Tibial nerve (tissue), 4 donors: Measurements from ENCODE around the gene PLCB4. TPM values are rescaled to one million over a fixed set of nuclear protein-coding genes. Genes with fewer than 3 reads are reported as not detected.

ENCODE experiments used
- DNase-seq, 2 donors: peaks; one replicate each; pipeline ENCODE4 v3.0.0-alpha.2; 2019; ENCODE audit warnings: low spot score in 2 of 2
- H3K27ac ChIP-seq, 4 donors: fragments of 200-600 bp; sonication (generic) in 3 of 4; one replicate each; pipeline ENCODE4 v1.5.1; 2017 to 2019; ENCODE audit warnings: mild to moderate bottlenecking in 1 of 4
- H3K27me3 ChIP-seq, 2 donors: fragments of 200-600 bp; sonication (generic) in 1 of 2; one replicate each; pipeline versions ENCODE4 v1.5.1 to v1.6.0; 2017 to 2019
- H3K36me3 ChIP-seq, 3 donors: fragments of 200-600 bp; sonication (generic); one replicate each; pipeline ENCODE4 v1.5.1; 2018 to 2019
- H3K4me1 ChIP-seq, 4 donors: fragments of 200-600 bp; sonication (generic) in 3 of 4; one replicate each; pipeline ENCODE4 v1.5.1; 2017 to 2019
- H3K4me3 ChIP-seq, 4 donors: fragments of 200-600 bp; sonication (generic) in 3 of 4; one replicate each; pipeline ENCODE4 v1.5.1; 2017 to 2019; ENCODE audit warnings: mild to moderate bottlenecking in 1 of 4, moderate library complexity in 1 of 4
- H3K9me3 ChIP-seq, 4 donors: fragments of 200-600 bp; sonication (generic) in 3 of 4; one replicate each; pipeline ENCODE4 v1.5.1; 2017 to 2019
- CTCF ChIP-seq, 5 experiments: fragments of 200-600 bp in 3 of 5; fragments of 450-650 bp in 2 of 5; sonication (generic) in 3 of 5; IDR thresholded peaks; one replicate each; pipeline ENCODE4 v1.5.1; 2016 to 2019; ENCODE audit warnings: antibody characterized with exemption in 5 of 5, mild to moderate bottlenecking in 3 of 5, moderate library complexity in 2 of 5
- EP300 ChIP-seq, 2 donors: sonication (generic); formaldehyde crosslinking; IDR thresholded peaks; one replicate each; pipeline ENCODE4 v1.6.1; 2017; ENCODE audit warnings: antibody characterized with exemption in 2 of 2, mild to moderate bottlenecking in 1 of 2
- POLR2A ChIP-seq, 2 donors: fragments of 450-650 bp; IDR thresholded peaks; one replicate each; pipeline ENCODE4 v1.6.1; 2017; ENCODE audit warnings: antibody characterized with exemption in 2 of 2, mild to moderate bottlenecking in 2 of 2, moderate library complexity in 2 of 2
- WGBS, 2 donors: methylation state at CpG; one replicate each; pipeline ENCODE4 v1.1.5; 2018; 5-methylcytosine and 5-hydroxymethylcytosine counted together
- total RNA-seq, 4 donors: library from RNA; depleted of rRNA; stranded (reverse); fragments of >200 nt; gene quantifications; one replicate each; pipeline ENCODE4 v1.1.0, GENCODE V29; 2016

Gene PLCB4
- total RNA-seq, 4 donors from 2014 or later = 35.7 to 52.9 (median 40.1) TPM

GRCh38 chr20:9441948-9442347 is 373.1 kb downstream of the PLCB4 start:
- no peak overlapping the region for H3K4me3 ChIP-seq
- no peak overlapping the region for H3K27ac ChIP-seq
- peaks cover 0 to 66% (median 0%) of the 10 kb centered on the region in 3 donors for H3K36me3 ChIP-seq
- H3K4me1 ChIP-seq = no peaks in the 10 kb centered on the region
- peaks cover 0 to 12% (median 0%) of the 10 kb centered on the region in 4 donors for H3K9me3 ChIP-seq
- 77 to 94% methylated on average over 3 of the region's 3 CpGs for WGBS, 2 donors
- no peaks in the 10 kb centered on the region for H3K27me3 ChIP-seq
- TF ChIP-seq EP300 (IDR thresholded peaks at IDR 0.05) (no peak), POLR2A (IDR thresholded peaks at IDR 0.05) (no peak), CTCF (IDR thresholded peaks at IDR 0.05) (no peak)
- DNase-seq = no peak

GRCh38 chr20:9442858-9443257 is 374.0 kb downstream of the PLCB4 start:
- H3K27me3 ChIP-seq = no peaks in the 10 kb centered on the region
- DNase-seq = no peak
- no peaks in the 10 kb centered on the region for H3K4me1 ChIP-seq
- H3K4me3 ChIP-seq = no peak overlapping the region
- TF ChIP-seq EP300 (IDR thresholded peaks at IDR 0.05) (no peak), POLR2A (IDR thresholded peaks at IDR 0.05) (no peak), CTCF (IDR thresholded peaks at IDR 0.05) (no peak)
- H3K9me3 ChIP-seq = peaks cover 0 to 12% (median 0%) of the 10 kb centered on the region in 4 donors
- peaks cover 0 to 66% (median 0%) of the 10 kb centered on the region in 3 donors for H3K36me3 ChIP-seq
- H3K27ac ChIP-seq = no peak overlapping the region

- TF ChIP-seq EP300 (IDR thresholded peaks at IDR 0.05) = no peak
- TF ChIP-seq POLR2A (IDR thresholded peaks at IDR 0.05) = no peak
- no peak for TF ChIP-seq CTCF (IDR thresholded peaks at IDR 0.05)
- Histone ChIP-seq H3K4me1 (no peaks in the 10 kb centered on the region), H3K27ac (no peak overlapping the region), H3K4me3 (no peak overlapping the region), H3K9me3 (no peaks in the 10 kb centered on the region), H3K27me3 (no peaks in the 10 kb centered on the region), H3K36me3 (peaks cover 0 to 50% (median 0%) of the 10 kb centered on the region in 3 donors)
- DNase-seq = no peak
- WGBS, 2 donors = 39 to 57% methylated on average over 2 of the region's 2 CpGs
Observed at GRCh38 chr20:9444921-9445320, 376.0 kb downstream of the PLCB4 start.

GRCh38 chr20:9447182-9447581 is 378.3 kb downstream of the PLCB4 start:
- H3K36me3 ChIP-seq = peaks cover 0 to 28% (median 0%) of the 10 kb centered on the region in 3 donors
- no peaks in the 10 kb centered on the region for H3K9me3 ChIP-seq
- H3K4me3 ChIP-seq = no peak overlapping the region
- no peak overlapping the region for H3K27ac ChIP-seq
- no peak for DNase-seq
- H3K4me1 ChIP-seq = no peaks in the 10 kb centered on the region
- H3K27me3 ChIP-seq = no peaks in the 10 kb centered on the region
- TF ChIP-seq POLR2A (IDR thresholded peaks at IDR 0.05) (no peak), CTCF (IDR thresholded peaks at IDR 0.05) (no peak), EP300 (IDR thresholded peaks at IDR 0.05) (no peak)

GRCh38 chr20:9453201-9453600 is 384.3 kb downstream of the PLCB4 start:
- H3K36me3 ChIP-seq = peaks cover 0 to 2% (median 0%) of the 10 kb centered on the region in 3 donors
- TF ChIP-seq CTCF (IDR thresholded peaks at IDR 0.05) (no peak), POLR2A (IDR thresholded peaks at IDR 0.05) (no peak), EP300 (IDR thresholded peaks at IDR 0.05) (no peak)
- WGBS, 2 donors = 91 to 99% methylated on average over 2 of the region's 2 CpGs

More at GRCh38 chr20:9453201-9453600, 384.3 kb downstream of the PLCB4 start:
- no peak overlapping the region for H3K4me3 ChIP-seq
- H3K9me3 ChIP-seq = no peaks in the 10 kb centered on the region
- no peak overlapping the region for H3K27ac ChIP-seq
- no peak for DNase-seq
- no peaks in the 10 kb centered on the region for H3K27me3 ChIP-seq
- H3K4me1 ChIP-seq = no peaks in the 10 kb centered on the region
